Small intestine (tissue), 7 donors: ENCODE results near the gene STX8. TPM values are rescaled to one million over a fixed set of nuclear protein-coding genes. Genes with fewer than 3 reads are reported as not detected.

Experiments used
- DNase-seq, 2 donors: peaks; one replicate each; pipeline versions ENCODE4 v3.0.0 to v3.0.0-alpha.2; 2013
- FAIRE-seq: peaks from 2 replicates; lab custom pipeline; 2012; peaks lifted over from hg19 to GRCh38; lab: Jason Lieb, UNC
- H3K27ac ChIP-seq, 3 donors: one replicate each; pipeline ENCODE4 v1.5.1; 2013; ENCODE audit warnings: low read length in 2 of 3, mild to moderate bottlenecking in 2 of 3, control low read depth in 1 of 3, inconsistent platforms in 1 of 3, low read depth in 1 of 3, moderate library complexity in 1 of 3
- H3K27me3 ChIP-seq, 3 donors: one replicate each; pipeline ENCODE4 v1.6.1; 2013; ENCODE audit warnings: low read length in 3 of 3, inconsistent platforms in 1 of 3; ENCODE audit not compliant: control insufficient read depth in 3 of 3, insufficient read depth in 3 of 3
- H3K36me3 ChIP-seq, 3 donors: one replicate each; pipeline ENCODE4 v1.6.1; 2013; ENCODE audit warnings: low read length in 3 of 3, inconsistent platforms in 1 of 3, low read depth in 1 of 3, mild to moderate bottlenecking in 1 of 3, moderate library complexity in 1 of 3; ENCODE audit not compliant: control insufficient read depth in 3 of 3, insufficient read depth in 2 of 3
- H3K4me1 ChIP-seq, 3 donors: one replicate each; pipeline ENCODE4 v1.6.1; 2013; ENCODE audit warnings: low read length in 2 of 3, inconsistent platforms in 1 of 3, low read depth in 1 of 3, mild to moderate bottlenecking in 1 of 3, moderate library complexity in 1 of 3; ENCODE audit not compliant: control insufficient read depth in 3 of 3, insufficient read depth in 2 of 3
- H3K4me3 ChIP-seq, 3 donors: one replicate each; pipeline ENCODE4 v1.5.1; 2013; ENCODE audit warnings: low read length in 3 of 3, control low read depth in 1 of 3, inconsistent platforms in 1 of 3, low read depth in 1 of 3, mild to moderate bottlenecking in 1 of 3, moderate library complexity in 1 of 3
- H3K9me3 ChIP-seq, 2 donors: one replicate each; pipeline ENCODE4 v1.6.1; 2013; ENCODE audit warnings: low read depth in 1 of 2, low read length in 1 of 2; ENCODE audit not compliant: control insufficient read depth in 2 of 2, insufficient read depth in 1 of 2
- WGBS, 3 donors: extraction: QIAGEN DNeasy Blood & Tissue Kit; methylation state at CpG; one replicate each; pipeline ENCODE4 v1.1.7; 2013; 5-methylcytosine and 5-hydroxymethylcytosine counted together
- polyA plus RNA-seq, 4 donors: library from polyadenylated mRNA; stranded (reverse) in 3 of 4; unstranded in 1 of 4; fragments of 200-250 nt in 3 of 4; fragments of 120-200 nt in 1 of 4; gene quantifications; one replicate each; pipeline versions ENCODE4 v1.2.1 to v1.2.3, GENCODE V29; 2013
- donor health status: healthy with polysubstance abuse.
- donor health status: control.
- donor health status: control.
- donor health status: Bipolar disorder and iron deficiency.
- donor health status: healthy.

Gene STX8
- polyA plus RNA-seq, 4 donors, result 35.3 to 72.2 (median 51.8) TPM

- no peak for FAIRE-seq
- WGBS, 3 donors, result 1 to 3% (median 2%) methylated on average over 51 to 84 of the region's 84 CpGs
- Histone ChIP-seq H3K4me3 (peak overlapping the region; percentile 49 to 54 (median 50)), H3K27ac (peak overlapping the region; percentile 66 to 96 (median 93)), H3K4me1 (peaks cover 8 to 48% (median 13%) of the 10 kb centered on the region in 3 donors), H3K9me3 (peaks cover 0 to 5% of the 10 kb centered on the region in 2 donors), H3K27me3 (no peaks in the 10 kb centered on the region), H3K36me3 (peaks cover 0 to 15% (median 0%) of the 10 kb centered on the region in 3 donors)
- peak; percentile 74 to 88 for DNase-seq
Observed at GRCh38 chr17:9239793-9240658, 335.6 kb downstream of the STX8 start.

- FAIRE-seq (no peak), DNase-seq (peak in 1 of 2 donors; percentile 40)
- H3K4me1 ChIP-seq, result peaks cover 8 to 51% (median 13%) of the 10 kb centered on the region in 3 donors
- WGBS, 3 donors, result 20 to 31% (median 23%) methylated on average over 24 to 27 of the region's 27 CpGs
- H3K9me3 ChIP-seq, result peaks cover 0 to 5% of the 10 kb centered on the region in 2 donors
- H3K4me3 ChIP-seq, result peak overlapping the region in 2 of 3 donors; percentile 45 to 54
- peaks cover 0 to 12% (median 0%) of the 10 kb centered on the region in 3 donors for H3K36me3 ChIP-seq
- H3K27me3 ChIP-seq, result no peaks in the 10 kb centered on the region
- peak overlapping the region in 2 of 3 donors; percentile 76 to 82 for H3K27ac ChIP-seq
Observed at GRCh38 chr17:9239246-9239792, 336.3 kb downstream of the STX8 start.

- WGBS, 3 donors, result 62 to 84% (median 80%) methylated on average over 11 to 12 of the region's 12 CpGs
- H3K36me3 ChIP-seq, result peaks cover 0 to 12% (median 0%) of the 10 kb centered on the region in 3 donors
- H3K4me1 ChIP-seq, result peaks cover 8 to 58% (median 13%) of the 10 kb centered on the region in 3 donors
- H3K4me3 ChIP-seq, result no peak overlapping the region
- DNase-seq (no peak), FAIRE-seq (no peak)
- H3K27me3 ChIP-seq, result no peaks in the 10 kb centered on the region
- peak overlapping the region in 2 of 3 donors; percentile 76 to 82 for H3K27ac ChIP-seq
- peaks cover 0 to 5% of the 10 kb centered on the region in 2 donors for H3K9me3 ChIP-seq
Observed at GRCh38 chr17:9238340-9239245, 337.0 kb downstream of the STX8 start.

GRCh38 chr17:9237661-9238301 is 337.8 kb downstream of the STX8 start:
- DNase-seq (peak; percentile 50 to 89), FAIRE-seq (no peak)
- Histone ChIP-seq H3K36me3 (peaks cover 0 to 12% (median 0%) of the 10 kb centered on the region in 3 donors), H3K4me3 (no peak overlapping the region), H3K27me3 (no peaks in the 10 kb centered on the region), H3K27ac (no peak overlapping the region), H3K4me1 (peaks cover 8 to 56% (median 11%) of the 10 kb centered on the region in 3 donors), H3K9me3 (peaks cover 0 to 5% of the 10 kb centered on the region in 2 donors)
- 47 to 65% (median 60%) methylated on average over 13 of the region's 13 CpGs for WGBS, 3 donors

GRCh38 chr17:9237053-9237410 is 338.6 kb downstream of the STX8 start:
- Histone ChIP-seq H3K4me3 (no peak overlapping the region), H3K9me3 (peaks cover 0 to 5% of the 10 kb centered on the region in 2 donors), H3K4me1 (peaks cover 8 to 57% (median 11%) of the 10 kb centered on the region in 3 donors), H3K27ac (no peak overlapping the region), H3K27me3 (no peaks in the 10 kb centered on the region), H3K36me3 (peaks cover 0 to 12% (median 0%) of the 10 kb centered on the region in 3 donors)
- FAIRE-seq, result no peak
- no peak for DNase-seq
- 89 to 94% (median 92%) methylated on average over 3 of the region's 3 CpGs for WGBS, 3 donors

GRCh38 chr17:9236286-9237052 is 339.2 kb downstream of the STX8 start:
- DNase-seq, result no peak
- WGBS, 3 donors, result 76 to 92% (median 88%) methylated on average over 6 to 7 of the region's 7 CpGs

GRCh38 chr17:9235346-9235745 is 340.3 kb downstream of the STX8 start:
- no peak for FAIRE-seq
- no peaks in the 10 kb centered on the region for H3K27me3 ChIP-seq
- DNase-seq, result no peak
- peaks cover 5 to 40% (median 8%) of the 10 kb centered on the region in 3 donors for H3K4me1 ChIP-seq
- H3K36me3 ChIP-seq, result peaks cover 0 to 10% (median 0%) of the 10 kb centered on the region in 3 donors
- peaks cover 0 to 5% of the 10 kb centered on the region in 2 donors for H3K9me3 ChIP-seq
- no peak overlapping the region for H3K4me3 ChIP-seq
- H3K27ac ChIP-seq, result no peak overlapping the region
- WGBS, 3 donors, result 78 to 87% (median 82%) methylated on average over 4 of the region's 4 CpGs

More at GRCh38 chr17:9236286-9237052, 339.2 kb downstream of the STX8 start:
- no peak for FAIRE-seq
- Histone ChIP-seq H3K4me1 (peaks cover 8 to 51% (median 11%) of the 10 kb centered on the region in 3 donors), H3K27ac (no peak overlapping the region), H3K36me3 (peaks cover 0 to 9% (median 0%) of the 10 kb centered on the region in 3 donors), H3K4me3 (no peak overlapping the region), H3K9me3 (peaks cover 0 to 5% of the 10 kb centered on the region in 2 donors), H3K27me3 (no peaks in the 10 kb centered on the region)
